DMS153 treated with DMSO at 0.1 percent for 48 hours (cell line): Measurements from ENCODE around the gene TEX51.

Source experiments
- DNase-seq: peaks from one replicate; lab custom pipeline; 2025; ENCODE audit not compliant: unreplicated experiment; lab: John Stamatoyannopoulos, UW

Gene TEX51

GRCh38 chr2:126947103-126947429, 48.4 kb downstream of the TEX51 start:
- no peak for DNase-seq

- no peak for DNase-seq
These were observed 51.1 kb downstream of the TEX51 start for GRCh38 chr2:126949775-126950174.

GRCh38 chr2:126950504-126950903, 51.8 kb downstream of the TEX51 start:
- no peak for DNase-seq
